Motor neuron (in vitro differentiated cells): Measurements from ENCODE around the gene GDAP2. TPM values are rescaled to one million over a fixed set of nuclear protein-coding genes. Genes with fewer than 3 reads are reported as not detected.

Experiments
- ATAC-seq, 8 experiments: fragments of 200-7000 bp; cut with Tn5 transposase; replicated peaks in 6 of 8; 2 replicates each; pipeline ENCODE4 v1.8.0; 2021; ENCODE audit warnings: mild to moderate bottlenecking in 8 of 8, moderate library complexity in 8 of 8
- H3K27ac ChIP-seq, 2 donors: fragments of 250-450 bp; sonication (Bioruptor Pico); 2 replicates each; pipeline ENCODE4 v1.9.0; 2021; ENCODE audit warnings: antibody characterized with exemption in 2 of 2, mild to moderate bottlenecking in 2 of 2, moderate library complexity in 1 of 2
- H3K4me1 ChIP-seq, 2 donors: fragments of 250-450 bp; sonication (Bioruptor Pico); replicated peaks in 1 of 2; 2 replicates each; pipeline ENCODE4 v1.6.1; 2021; ENCODE audit warnings: antibody characterized with exemption in 2 of 2, mild to moderate bottlenecking in 2 of 2, moderate library complexity in 1 of 2
- H3K4me3 ChIP-seq, 5 donors: fragments of 250-450 bp; sonication (Bioruptor Pico); 2 replicates each; pipeline ENCODE4 v1.9.0; 2021; ENCODE audit warnings: antibody characterized with exemption in 5 of 5, mild to moderate bottlenecking in 5 of 5, moderate library complexity in 4 of 5
- WGBS, 10 experiments: fragments of 450-650 bp; shearing (Covaris generic); methylation state at CpG; one replicate each; pipeline ENCODE4 v1.0.0; 2022; 5-methylcytosine and 5-hydroxymethylcytosine counted together
- in situ Hi-C, 9 experiments: fragments of 400-800 bp; cut with MboI; loops; one replicate each; pipeline ENCODE4 v1.15.0; 2021; ENCODE audit warnings: low sequenced_read_pairs in 9 of 9, low pct_unique_long_range_greater_than_20kb in 2 of 9; ENCODE audit not compliant: unreplicated experiment in 9 of 9
- total RNA-seq, 8 experiments: library from RNA; unstranded; fragments of 300-600 nt; gene quantifications; 2 replicates each; pipeline versions ENCODE4 v1.2.3 to v1.2.4, GENCODE V29; 2022

GDAP2 gene
- total RNA-seq, 8 experiments from 2014 or later = 21.2 to 38.1 (median 26.4) TPM

GRCh38 chr1:117894078-117894477, 35.3 kb downstream of the GDAP2 start:
- Histone ChIP-seq H3K27ac (no peak overlapping the region), H3K4me3 (no peak overlapping the region), H3K4me1 (no peaks in the 10 kb centered on the region)
- ATAC-seq = no peak
- WGBS, 10 experiments = 83 to 100% (median 100%) methylated on average over 1 of the region's 1 CpG; no CpG with 5 or more reads in 1 of the 10 experiments
- in situ Hi-C loops = loop anchor here in 1 of 9 experiments (25.0 kb wide), 1 partner anchor 382 kb away; no protein-coding TSS in a partner anchor

- no peak overlapping the region for H3K4me3 ChIP-seq
- no peaks in the 10 kb centered on the region for H3K4me1 ChIP-seq
- WGBS, 10 experiments = 17 to 100% (median 89%) methylated on average over 1 to 2 of the region's 2 CpGs
- H3K27ac ChIP-seq = no peak overlapping the region
- ATAC-seq = no peak
- in situ Hi-C loops = loop anchor here in 1 of 9 experiments (25.0 kb wide), 1 partner anchor 380 kb away; no protein-coding TSS in a partner anchor
Observed at GRCh38 chr1:117892512-117892911, 36.9 kb downstream of the GDAP2 start.

- 90 to 100% (median 94%) methylated on average over 1 to 2 of the region's 2 CpGs for WGBS, 10 experiments
- no peak overlapping the region for H3K27ac ChIP-seq
- H3K4me3 ChIP-seq = no peak overlapping the region
- no peaks in the 10 kb centered on the region for H3K4me1 ChIP-seq
- no peak for ATAC-seq
- in situ Hi-C loops = loop anchor here in 1 of 9 experiments (25.0 kb wide), 1 partner anchor 378 kb away; no protein-coding TSS in a partner anchor
Observed at GRCh38 chr1:117890452-117890851, 39.0 kb downstream of the GDAP2 start.

- ATAC-seq = no peak
- WGBS, 10 experiments = 0 to 100% (median 87%) methylated on average over 1 to 2 of the region's 2 CpGs
Observed at GRCh38 chr1:117886101-117886795, 43.2 kb downstream of the GDAP2 start.

GRCh38 chr1:117883616-117884015, 45.8 kb downstream of the GDAP2 start:
- no peaks in the 10 kb centered on the region for H3K4me1 ChIP-seq
- no peak overlapping the region for H3K4me3 ChIP-seq
- no peak overlapping the region for H3K27ac ChIP-seq
- ATAC-seq = no peak
- in situ Hi-C loops = loop anchor here in 1 of 9 experiments (25.0 kb wide), 1 partner anchor 371 kb away; no protein-coding TSS in a partner anchor
- 88 to 100% (median 100%) methylated on average over 1 of the region's 1 CpG; no CpG with 5 or more reads in 1 of the 10 experiments for WGBS, 10 experiments

More at GRCh38 chr1:117886101-117886795, 43.2 kb downstream of the GDAP2 start:
- Histone ChIP-seq H3K4me1 (no peaks in the 10 kb centered on the region), H3K27ac (no peak overlapping the region), H3K4me3 (no peak overlapping the region)
- in situ Hi-C loops = loop anchor here in 1 of 9 experiments (25.0 kb wide), 1 partner anchor 374 kb away; no protein-coding TSS in a partner anchor

- no peaks in the 10 kb centered on the region for H3K4me1 ChIP-seq
- ATAC-seq = no peak
- no peak overlapping the region for H3K4me3 ChIP-seq
- in situ Hi-C loops = loop anchor here in 1 of 9 experiments (25.0 kb wide), 1 partner anchor 367 kb away; no protein-coding TSS in a partner anchor
- no peak overlapping the region for H3K27ac ChIP-seq
- 83 to 100% (median 100%) methylated on average over 1 of the region's 1 CpG; no CpG with 5 or more reads in 1 of the 10 experiments for WGBS, 10 experiments
Observed at GRCh38 chr1:117879284-117879683, 50.1 kb downstream of the GDAP2 start.

GRCh38 chr1:117877823-117878222, 51.6 kb downstream of the GDAP2 start:
- Histone ChIP-seq H3K4me3 (no peak overlapping the region), H3K4me1 (no peaks in the 10 kb centered on the region), H3K27ac (no peak overlapping the region)
- ATAC-seq = no peak
- in situ Hi-C loops = loop anchor here in 1 of 9 experiments (25.0 kb wide), 1 partner anchor 366 kb away; no protein-coding TSS in a partner anchor
- 88 to 100% (median 100%) methylated on average over 1 of the region's 1 CpG; no CpG with 5 or more reads in 3 of the 10 experiments for WGBS, 10 experiments

GRCh38 chr1:117871013-117871412, 58.4 kb downstream of the GDAP2 start:
- ATAC-seq = no peak
- Histone ChIP-seq H3K4me3 (no peak overlapping the region), H3K27ac (no peak overlapping the region), H3K4me1 (no peaks in the 10 kb centered on the region)
- in situ Hi-C loops = no loop called here

GRCh38 chr1:117861694-117862093, 67.7 kb downstream of the GDAP2 start:
- 55 to 100% (median 100%) methylated on average over 1 to 2 of the region's 2 CpGs for WGBS, 10 experiments
- Histone ChIP-seq H3K4me1 (no peaks in the 10 kb centered on the region), H3K27ac (no peak overlapping the region), H3K4me3 (no peak overlapping the region)
- in situ Hi-C loops = no loop called here
- ATAC-seq = no peak

GRCh38 chr1:117860896-117861610, 68.4 kb downstream of the GDAP2 start:
- H3K4me1 ChIP-seq = no peaks in the 10 kb centered on the region
- in situ Hi-C loops = no loop called here
- 0 to 100% (median 86%) methylated on average over 1 to 2 of the region's 2 CpGs; no CpG with 5 or more reads in 1 of the 10 experiments for WGBS, 10 experiments
- H3K27ac ChIP-seq = no peak overlapping the region
- no peak overlapping the region for H3K4me3 ChIP-seq
- peak in 3 of 8 experiments; percentile 34 to 49 (median 40) for ATAC-seq

GRCh38 chr1:117859901-117860300, 69.5 kb downstream of the GDAP2 start:
- in situ Hi-C loops = no loop called here
- no peak overlapping the region for H3K4me3 ChIP-seq
- H3K27ac ChIP-seq = no peak overlapping the region
- 19 to 100% (median 94%) methylated on average over 1 to 4 of the region's 4 CpGs for WGBS, 10 experiments
- ATAC-seq = no peak
- no peaks in the 10 kb centered on the region for H3K4me1 ChIP-seq

GRCh38 chr1:117857418-117857817, 72.0 kb downstream of the GDAP2 start:
- WGBS, 10 experiments = 45 to 100% (median 95%) methylated on average over 1 to 3 of the region's 3 CpGs; no CpG with 5 or more reads in 1 of the 10 experiments
- ATAC-seq = peak in 2 of 8 experiments; percentile 60 to 74
- Histone ChIP-seq H3K27ac (no peak overlapping the region), H3K4me3 (no peak overlapping the region), H3K4me1 (peaks cover 0 to 11% of the 10 kb centered on the region in 2 donors)
- in situ Hi-C loops = no loop called here
